ENCODE data around the gene FOXP1.

The FOXP1 gene

GRCh38 chr3:71366988-71367604 is 216.4 kb downstream of the FOXP1 start:
- no peaks in the 10 kb centered on the region; the same call in 1 of the 2 replicates for H3K36me3 ChIP-seq (ENCODE audit: control insufficient read depth, low read length)
- H4K20me1 ChIP-seq (ENCODE audit: control insufficient read depth, insufficient read depth, low read depth, low read length): peaks cover 6% of the 10 kb centered on the region; the same call in 1 of the 2 replicates
- no peak overlapping the region for H3K4me3 ChIP-seq (ENCODE audit: low read length)
- no peak overlapping the region for H3K27ac ChIP-seq (ENCODE audit: low read depth, low read length)
- H3F3A ChIP-seq (ENCODE audit: control insufficient read depth, insufficient read depth): no peaks in the 10 kb centered on the region
- no peaks in the 10 kb centered on the region for H3K9me3 ChIP-seq (ENCODE audit: control insufficient read depth, insufficient read depth, low read length)
- no peak overlapping the region for H3K4me2 ChIP-seq (ENCODE audit: low read length)
- peaks cover 68% of the 10 kb centered on the region for H3K79me2 ChIP-seq (ENCODE audit: control insufficient read depth, low read length)
- peaks cover 36% of the 10 kb centered on the region for H3K4me1 ChIP-seq (ENCODE audit: control insufficient read depth, low read length)
- H3K27me3 ChIP-seq (ENCODE audit: control insufficient read depth, low read length): no peaks in the 10 kb centered on the region
- no peak for TF ChIP-seq CTCF (IDR thresholded peaks at IDR 0.05; ENCODE audit: low read depth, low read length, poor library complexity, severe bottlenecking)
- no peak for TF ChIP-seq EZH2phosphoT487 (IDR thresholded peaks at IDR 0.05; ENCODE audit: borderline replicate concordance, low read length)
- H3K9me2 ChIP-seq (replicated peaks; ENCODE audit: control insufficient read depth, low read length): no peaks in the 10 kb centered on the region

- Histone ChIP-seq H3F3A (ENCODE audit: control insufficient read depth, insufficient read depth) (peaks cover 10% of the 10 kb centered on the region; the same call in 1 of the 2 replicates), H3K36me3 (ENCODE audit: control insufficient read depth, low read length) (peaks cover 17% of the 10 kb centered on the region), H3K27me3 (ENCODE audit: control insufficient read depth, low read length) (no peaks in the 10 kb centered on the region), H3K9me2 (replicated peaks; ENCODE audit: control insufficient read depth, low read length) (no peaks in the 10 kb centered on the region), H4K20me1 (ENCODE audit: control insufficient read depth, insufficient read depth, low read depth, low read length) (peaks cover 8% of the 10 kb centered on the region; the same call in 1 of the 2 replicates), H3K4me1 (ENCODE audit: control insufficient read depth, low read length) (peaks cover 71% of the 10 kb centered on the region), H3K9me3 (ENCODE audit: control insufficient read depth, insufficient read depth, low read length) (no peaks in the 10 kb centered on the region), H3K27ac (ENCODE audit: low read depth, low read length) (peak overlapping the region; percentile 20), H3K79me2 (ENCODE audit: control insufficient read depth, low read length) (peaks cover 51% of the 10 kb centered on the region), H3K4me2 (ENCODE audit: low read length) (peak overlapping the region; percentile 60), H3K4me3 (ENCODE audit: low read length) (peak overlapping the region; percentile 35)
- no peak for TF ChIP-seq CTCF (IDR thresholded peaks at IDR 0.05; ENCODE audit: low read depth, low read length, poor library complexity, severe bottlenecking)
- no peak for TF ChIP-seq EZH2phosphoT487 (IDR thresholded peaks at IDR 0.05; ENCODE audit: borderline replicate concordance, low read length)
Observed at GRCh38 chr3:71361334-71361890, 222.1 kb downstream of the FOXP1 start.

GRCh38 chr3:71360764-71361163 is 222.8 kb downstream of the FOXP1 start:
- Histone ChIP-seq H3K27ac (ENCODE audit: low read depth, low read length) (peak overlapping the region; percentile 20), H3K27me3 (ENCODE audit: control insufficient read depth, low read length) (no peaks in the 10 kb centered on the region), H3K36me3 (ENCODE audit: control insufficient read depth, low read length) (peaks cover 19% of the 10 kb centered on the region), H3F3A (ENCODE audit: control insufficient read depth, insufficient read depth) (peaks cover 10% of the 10 kb centered on the region; the same call in 1 of the 2 replicates), H4K20me1 (ENCODE audit: control insufficient read depth, insufficient read depth, low read depth, low read length) (peaks cover 8% of the 10 kb centered on the region), H3K4me1 (ENCODE audit: control insufficient read depth, low read length) (peaks cover 73% of the 10 kb centered on the region), H3K4me2 (ENCODE audit: low read length) (peak overlapping the region; percentile 60), H3K4me3 (ENCODE audit: low read length) (peak overlapping the region; percentile 35), H3K9me3 (ENCODE audit: control insufficient read depth, insufficient read depth, low read length) (no peaks in the 10 kb centered on the region), H3K9me2 (replicated peaks; ENCODE audit: control insufficient read depth, low read length) (no peaks in the 10 kb centered on the region), H3K79me2 (ENCODE audit: control insufficient read depth, low read length) (peaks cover 52% of the 10 kb centered on the region)
- TF ChIP-seq CTCF (IDR thresholded peaks at IDR 0.05; ENCODE audit: low read depth, low read length, poor library complexity, severe bottlenecking) (no peak), EZH2phosphoT487 (IDR thresholded peaks at IDR 0.05; ENCODE audit: borderline replicate concordance, low read length) (no peak)
